GM12878 (cell line): Measurements from ENCODE around the gene FAM9A. TPM values are rescaled to one million over a fixed set of nuclear protein-coding genes. Genes with fewer than 3 reads are reported as not detected.

ENCODE experiments used
- ATAC-seq: fragments of 200-7000 bp; cut with Tn5 transposase; 3 replicates; pipeline ENCODE4 v1.9.1; 2020; ENCODE audit warnings: mild to moderate bottlenecking, moderate library complexity
- BruUV-seq: library from RNA; stranded (reverse); fragments of 400-500 nt; replicated peaks from 2 replicates; lab custom pipeline; 2021; lab: Mats Ljungman, UMichigan
- CTCF ChIA-PET: fragments of 300-600 bp; sonication (Branson Sonifier 250); formaldehyde crosslinking; extraction: SDS; loops from one replicate; lab custom pipeline; 2021; ENCODE audit warnings: inconsistent platforms; lab: Yijun Ruan, JAX
- POLR2A ChIA-PET: fragments of 350-600 bp; formaldehyde crosslinking; extraction: SDS; loops from one replicate; lab custom pipeline; 2021; ENCODE audit warnings: inconsistent platforms; lab: Charles Lee
- RAD21 ChIA-PET: fragments of 300-600 bp; sonication (Branson Sonifier 250); formaldehyde crosslinking; loops from one replicate; lab custom pipeline; 2023; ENCODE audit warnings: antibody characterized with exemption; ENCODE audit not compliant: unreplicated experiment; lab: Charles Lee
- SMC1A ChIA-PET: fragments of 300-600 bp; sonication (Branson Sonifier 250); formaldehyde crosslinking; loops from one replicate; lab custom pipeline; 2023; ENCODE audit not compliant: unreplicated experiment, uncharacterized antibody; lab: Charles Lee
- DNase-seq: peaks from one replicate; pipeline ENCODE4 v3.0.0-alpha.2; 2011; ENCODE audit warnings: low read depth, low spot score
- FAIRE-seq: peaks from 3 replicates; lab custom pipeline; 2011; peaks lifted over from hg19 to GRCh38; lab: Jason Lieb, UNC
- H2AFZ ChIP-seq: 2 replicates; pipeline ENCODE4 v1.6.0; 2011; ENCODE audit warnings: low read depth, low read length, control low read depth; ENCODE audit not compliant: control insufficient read depth
- H3K27ac ChIP-seq: 2 replicates; pipeline ENCODE4 v1.5.1; 2011; ENCODE audit warnings: control low read depth; ENCODE audit not compliant: control insufficient read depth, insufficient read depth
- H3K27me3 ChIP-seq, 2 experiments: replicated peaks in 1 of 2; 2 replicates each; pipeline versions ENCODE4 v1.6.0 to v1.6.1; 2011; ENCODE audit warnings: low read length in 1 of 2; ENCODE audit not compliant: control insufficient read depth in 2 of 2, insufficient read depth in 2 of 2
- H3K36me3 ChIP-seq, 2 experiments: 2 replicates each; pipeline ENCODE4 v1.5.1; 2011; ENCODE audit warnings: low read length in 1 of 2; ENCODE audit not compliant: control insufficient read depth in 2 of 2, insufficient read depth in 2 of 2
- H3K4me1 ChIP-seq: 2 replicates; pipeline ENCODE4 v1.6.1; 2011; ENCODE audit warnings: mild to moderate bottlenecking, low read length, moderate library complexity, mixed read lengths; ENCODE audit not compliant: control insufficient read depth, insufficient read depth
- H3K4me2 ChIP-seq: 2 replicates; pipeline ENCODE4 v1.6.0; 2011; ENCODE audit warnings: control low read depth; ENCODE audit not compliant: control insufficient read depth, insufficient read depth
- H3K4me3 ChIP-seq: fragments of 200-600 bp; sonication (generic); 2 replicates; pipeline ENCODE4 v1.5.1; 2016
- H3K79me2 ChIP-seq: 2 replicates; pipeline ENCODE4 v1.6.0; 2011; ENCODE audit warnings: low read length; ENCODE audit not compliant: control insufficient read depth, insufficient read depth
- H3K9ac ChIP-seq: 2 replicates; pipeline ENCODE4 v1.8.0; 2011; ENCODE audit warnings: low read length, control low read depth, mixed read lengths; ENCODE audit not compliant: control insufficient read depth, insufficient read depth
- H3K9me3 ChIP-seq: replicated peaks from 3 replicates; pipeline ENCODE4 v1.5.1; 2011; ENCODE audit warnings: mild to moderate bottlenecking, low read length; ENCODE audit not compliant: control insufficient read depth, insufficient read depth
- H4K20me1 ChIP-seq: 2 replicates; pipeline ENCODE4 v1.6.0; 2011; ENCODE audit not compliant: control insufficient read depth, insufficient read depth
- BHLHE40 ChIP-seq, 2 experiments: fragments of 450-650 bp in 1 of 2; IDR thresholded peaks; 2 replicates each; pipeline ENCODE4 v1.6.1; 2011 to 2017; ENCODE audit warnings: low read depth in 2 of 2, borderline replicate concordance in 1 of 2, improper control_type of control experiment in 1 of 2, low read length in 1 of 2, mild to moderate bottlenecking in 1 of 2
- HDAC6 ChIP-seq: fragments of 200-600 bp; sonication (generic); IDR thresholded peaks from one replicate; pipeline ENCODE4 v1.8.0; 2017; ENCODE audit warnings: antibody characterized with exemption; ENCODE audit not compliant: unreplicated experiment
- LARP7 ChIP-seq: fragments of 450-650 bp; IDR thresholded peaks from 2 replicates; pipeline ENCODE4 v1.6.1; 2017; ENCODE audit warnings: mild to moderate bottlenecking
- MLLT1 ChIP-seq: fragments of 450-650 bp; IDR thresholded peaks from 2 replicates; pipeline ENCODE4 v1.6.1; 2016; ENCODE audit warnings: mild to moderate bottlenecking
- MTA3 ChIP-seq: IDR thresholded peaks from 2 replicates; pipeline ENCODE4 v1.6.1; 2012; ENCODE audit warnings: low read length, inconsistent platforms, borderline replicate concordance
- PBX3 ChIP-seq: IDR thresholded peaks from 2 replicates; pipeline ENCODE4 v1.6.1; 2011; ENCODE audit warnings: mild to moderate bottlenecking, low read depth, low read length, moderate library complexity; ENCODE audit not compliant: insufficient replicate concordance
- POLR2AphosphoS5 ChIP-seq: IDR thresholded peaks from 2 replicates; pipeline ENCODE4 v1.6.1; 2011; ENCODE audit warnings: mild to moderate bottlenecking, low read length, inconsistent platforms
- SREBF1 ChIP-seq: IDR thresholded peaks from 2 replicates; pipeline ENCODE4 v1.6.1; 2012; ENCODE audit warnings: mild to moderate bottlenecking, low read length
- SUZ12 ChIP-seq: fragments of 200-600 bp; sonication (generic); IDR thresholded peaks from one replicate; pipeline ENCODE4 v1.6.1; 2018; ENCODE audit warnings: antibody characterized with exemption, mild to moderate bottlenecking; ENCODE audit not compliant: unreplicated experiment
- TCF7 ChIP-seq: IDR thresholded peaks from 2 replicates; pipeline ENCODE4 v1.6.1; 2014; ENCODE audit warnings: antibody characterized with exemption, borderline replicate concordance
- ZBTB4 ChIP-seq: fragments of 450-650 bp; formaldehyde crosslinking; IDR thresholded peaks from 2 replicates; pipeline ENCODE4 v1.4.0; 2022; ENCODE audit warnings: mild to moderate bottlenecking, moderate library complexity
- ZNF622 ChIP-seq: fragments of 450-650 bp; IDR thresholded peaks from 2 replicates; pipeline ENCODE4 v1.6.1; 2017; ENCODE audit warnings: mild to moderate bottlenecking, inconsistent platforms
- WGBS: methylation state at CpG from one replicate; pipeline ENCODE4 v1.1.6; 2016; ENCODE audit warnings: low lambda C conversion rate; ENCODE audit not compliant: insufficient replicate concordance, insufficient coverage; ENCODE audit errors: missing lambda C conversion rate; 5-methylcytosine and 5-hydroxymethylcytosine counted together
- in situ Hi-C: fragments of 300-500 bp; cut with MboI; formaldehyde crosslinking; loops from 9 replicates; pipeline ENCODE4 v1.14.3; 2018; ENCODE audit warnings: mixed read lengths
- intact Hi-C: fragments of 100-400 bp; cut with micrococcal nuclease; formaldehyde crosslinking; loops from one replicate; pipeline ENCODE4 v1.14.2; 2022; ENCODE audit not compliant: unreplicated experiment
- polyA plus RNA-seq, 11 experiments: library from polyadenylated mRNA; depleted of rRNA in 4 of 11; unstranded in 6 of 11; stranded (reverse) in 5 of 11; fragments of >200 nt; fragmentation: Nextera tagmentation in 4 of 11; fragmentation: Illumina TruSeq in 1 of 11; extraction: Ambion mirVana in 4 of 11; extraction: Trizol in 1 of 11; gene quantifications; 1 replicate in 1 of 11; 2 replicates in 10 of 11; pipeline versions ENCODE4 v1.2.1 to v1.2.3, GENCODE V29; 2011 to 2016; ENCODE audit warnings: inconsistent platforms in 2 of 11, missing spikeins in 2 of 11, low read depth in 1 of 11
- total RNA-seq, 4 experiments: library from RNA; depleted of rRNA in 3 of 4; stranded (reverse); fragments of >200 nt in 3 of 4; fragmentation: Illumina TruSeq in 1 of 4; extraction: Trizol in 1 of 4; gene quantifications; 2 replicates each; pipeline versions ENCODE4 v1.2.1 to v1.2.3, GENCODE V29; 2013 to 2021

FAM9A gene
- total and polyA plus RNA-seq, 10 of the 15 experiments (the other 5 are each of a cell fraction or from before 2014, with no cell fraction given): not detected

- H2AFZ ChIP-seq: no peak overlapping the region
- no peaks in the 10 kb centered on the region for H3K36me3 ChIP-seq
- ATAC-seq (no peak; the same call in 2 of the 3 replicates), FAIRE-seq (no peak), DNase-seq (no peak)
- no peaks in the 10 kb centered on the region for H3K9me3 ChIP-seq
- no peak overlapping the region for H3K4me2 ChIP-seq
- no peaks in the 10 kb centered on the region for H3K79me2 ChIP-seq
- ChIA-PET CTCF (no interaction called here), RAD21 (no interaction called here), POLR2A (no interaction called here), SMC1A (no interaction called here)
- H3K27me3 ChIP-seq: no peaks in the 10 kb centered on the region; a peak in 1 of 4 replicates
- H3K27ac ChIP-seq: no peak overlapping the region
- WGBS: 77% methylated on average over 23 of the region's 25 CpGs
- BruUV-seq: no TSS peak
- intact Hi-C loops (no loop called here), in situ Hi-C loops (no loop called here)
- no peaks in the 10 kb centered on the region for H3K4me1 ChIP-seq
- no peak overlapping the region for H3K4me3 ChIP-seq
- H4K20me1 ChIP-seq: no peaks in the 10 kb centered on the region
- no peak overlapping the region for H3K9ac ChIP-seq
- TF ChIP-seq LARP7 (no peak), ZBTB4 (CRISPR knock-in tag) (no peak), PBX3 (no peak), SUZ12 (no peak), SREBF1 (no peak), MTA3 (no peak), BHLHE40 (IDR thresholded peaks at IDR 0.05; ENCODE audit: borderline replicate concordance in 1 of 2, low read depth in 2 of 2, low read length in 1 of 2) (no peak), POLR2AphosphoS5 (no peak), HDAC6 (no peak), TCF7 (no peak), ZNF622 (no peak), MLLT1 (no peak)
These were observed 17.0 kb downstream of the FAM9A start for GRCh38 chrX:8784162-8784561.
